ENCODE measurements around the gene GMEB2.
"Not testable (repeated sequence)": the region's sequence is repeated elsewhere in the genome, so short reads cannot be mapped to it uniquely, and the experiment has no call there.

GMEB2 gene

DNA sequence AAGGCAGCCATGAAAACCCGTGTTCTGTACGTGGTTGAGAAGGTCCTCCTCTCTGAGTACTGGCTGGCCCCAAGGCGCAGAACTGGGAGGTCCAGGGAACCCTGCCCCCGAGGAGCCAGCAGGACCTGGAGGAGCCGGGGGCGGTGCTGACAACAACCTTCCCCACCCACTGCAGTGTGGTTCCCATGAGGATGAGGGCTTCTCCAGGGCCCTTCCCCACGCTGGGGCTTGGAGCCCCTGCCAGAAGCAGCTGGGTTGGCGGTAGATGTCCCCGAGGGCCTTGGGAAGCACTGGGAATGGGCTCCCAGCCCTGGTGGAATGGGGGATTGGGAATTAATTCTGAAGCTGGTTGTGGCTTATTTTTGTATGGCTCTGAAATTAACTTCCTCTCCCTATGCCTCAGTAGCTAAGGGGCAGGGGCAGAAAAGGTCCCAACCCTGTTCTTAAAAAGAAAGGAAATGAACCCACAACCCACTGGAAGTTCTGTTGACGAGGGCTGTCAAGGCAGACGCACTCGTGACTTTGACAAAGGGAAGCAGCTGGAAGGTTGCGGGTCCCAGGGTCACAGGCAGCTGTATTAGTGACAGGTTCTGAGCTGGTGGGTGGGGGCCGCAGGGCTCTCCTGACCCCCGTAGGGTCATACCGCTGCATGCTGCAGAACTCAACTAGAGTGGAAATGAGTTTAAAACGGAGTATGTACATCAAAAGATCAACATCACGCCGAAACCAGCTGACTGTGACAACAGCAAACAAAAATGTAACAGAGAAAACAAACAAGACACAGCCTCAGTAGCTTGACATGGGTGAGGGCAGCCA lies 38.9 kb downstream of the GMEB2 start:
- DNase-seq (ENCODE audit: low read depth) = no peak

DNA sequence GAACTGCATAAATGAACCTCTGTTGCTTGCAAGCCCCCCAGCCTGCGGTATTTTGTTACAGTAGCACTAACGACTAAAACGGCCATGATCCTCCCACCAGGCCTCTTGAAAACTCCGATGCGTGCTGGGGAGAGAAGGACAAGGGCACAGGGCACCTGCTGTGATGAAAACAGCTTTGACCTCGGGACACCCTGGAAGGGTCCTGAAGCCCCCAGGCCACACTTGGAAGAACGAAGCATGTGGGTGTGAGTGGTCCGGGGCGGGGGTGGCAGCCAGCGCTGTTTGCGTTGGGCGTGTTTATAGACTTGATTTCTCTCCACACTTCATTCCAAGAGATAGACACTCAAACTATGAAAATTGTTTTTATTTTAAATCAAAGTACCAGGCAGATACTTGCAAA lies 39.6 kb downstream of the GMEB2 start:
- no peak for DNase-seq (ENCODE audit: low read depth)

DNA sequence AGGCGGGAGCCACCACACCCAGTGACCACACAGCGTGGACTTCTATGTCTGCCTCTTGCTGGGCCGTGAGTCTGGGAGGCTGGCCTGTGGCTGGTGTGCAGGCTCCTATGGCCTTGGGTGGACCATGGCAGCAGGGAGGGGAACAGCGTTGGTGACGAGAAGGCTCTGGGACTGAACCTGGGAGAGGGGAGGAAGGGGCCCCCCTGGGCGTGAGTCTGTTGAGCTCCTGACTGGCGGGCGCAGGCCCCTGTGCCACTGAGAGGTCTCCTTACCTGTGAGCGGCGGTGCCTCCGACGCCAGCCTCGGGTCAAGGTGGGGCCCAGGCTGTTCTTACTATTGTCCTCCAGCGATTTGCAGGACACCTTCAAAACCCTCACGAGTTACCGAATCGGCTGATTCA lies 40.1 kb downstream of the GMEB2 start:
- DNase-seq (ENCODE audit: low read depth) = no peak

DNA sequence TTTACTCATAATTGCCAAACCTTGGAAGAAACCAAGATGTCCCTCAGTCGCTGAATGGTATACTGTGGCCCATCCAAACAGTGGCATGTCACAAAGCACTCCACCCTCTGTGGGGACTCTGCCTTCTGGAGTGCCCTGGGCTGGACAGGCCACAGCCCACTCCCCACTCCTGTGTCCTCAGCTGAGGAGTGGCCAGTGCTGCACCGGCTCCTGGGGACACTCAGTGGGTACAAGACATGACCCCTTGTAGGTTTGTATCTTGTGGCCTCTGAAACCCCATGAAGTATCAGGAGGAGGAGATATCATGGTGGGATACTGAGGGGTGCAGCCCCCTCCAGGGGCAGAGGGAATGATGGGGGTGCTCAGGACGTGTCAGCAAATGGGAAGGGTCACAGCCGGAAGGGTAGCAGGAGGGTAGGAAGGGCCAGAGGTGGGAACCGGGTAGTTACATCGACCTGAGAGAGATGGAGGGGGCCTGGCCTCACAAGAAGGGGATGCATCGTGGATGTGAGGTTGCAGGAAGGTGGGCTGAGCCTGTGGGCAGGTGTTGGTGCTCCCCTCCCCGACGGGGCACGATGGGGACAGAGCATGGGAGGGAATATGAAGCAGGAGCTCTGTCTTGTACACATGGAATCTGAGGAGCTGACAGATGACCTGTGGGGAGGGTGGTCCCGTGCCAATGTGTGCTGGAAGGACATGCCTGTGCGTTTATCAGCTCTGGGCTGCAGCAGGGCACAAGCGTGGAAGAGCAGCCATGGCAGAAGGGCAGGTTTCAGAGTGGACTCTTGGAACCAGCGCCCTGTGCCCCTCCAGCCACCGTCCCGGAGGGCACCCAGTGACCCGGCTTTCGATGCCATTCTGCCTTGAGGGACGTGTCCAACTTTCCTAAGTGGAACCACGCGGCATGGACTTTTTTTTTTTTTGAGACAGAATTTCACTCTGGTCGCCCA lies 41.0 kb downstream of the GMEB2 start:
- no peak for DNase-seq (ENCODE audit: low read depth)

DNA sequence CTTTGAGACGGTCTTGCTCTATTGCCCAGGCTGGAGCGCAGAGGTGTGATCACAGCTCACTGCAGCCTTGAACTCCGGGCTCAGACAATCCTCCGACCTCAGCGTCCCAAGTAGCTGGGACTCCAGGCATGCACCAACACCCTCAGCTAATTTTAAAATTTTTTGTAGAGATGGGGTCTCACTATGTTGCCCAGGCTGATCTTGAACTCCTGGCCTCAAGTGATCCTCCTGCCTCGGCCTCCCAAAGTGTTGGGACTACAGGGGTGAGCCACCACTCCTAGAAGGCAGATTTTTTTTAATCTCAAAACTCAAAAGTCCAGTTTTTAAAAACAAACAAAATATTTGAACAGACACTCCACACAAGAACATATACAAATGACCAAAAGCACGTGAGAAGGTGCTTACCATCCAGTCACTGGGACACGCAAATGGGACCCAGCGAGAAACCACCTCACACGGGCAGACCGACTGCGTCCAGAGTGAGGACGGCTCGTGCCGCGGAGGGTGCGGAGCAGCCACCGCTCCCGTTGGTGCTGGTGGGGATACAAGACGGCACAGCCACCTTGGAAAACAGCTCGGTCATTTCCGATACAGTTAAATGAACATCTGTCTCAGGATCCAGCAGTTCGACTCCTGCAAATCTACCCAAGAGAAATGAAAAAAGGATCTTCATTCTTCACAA lies 44.4 kb downstream of the GMEB2 start:
- no peak for DNase-seq (ENCODE audit: low read depth)

DNA sequence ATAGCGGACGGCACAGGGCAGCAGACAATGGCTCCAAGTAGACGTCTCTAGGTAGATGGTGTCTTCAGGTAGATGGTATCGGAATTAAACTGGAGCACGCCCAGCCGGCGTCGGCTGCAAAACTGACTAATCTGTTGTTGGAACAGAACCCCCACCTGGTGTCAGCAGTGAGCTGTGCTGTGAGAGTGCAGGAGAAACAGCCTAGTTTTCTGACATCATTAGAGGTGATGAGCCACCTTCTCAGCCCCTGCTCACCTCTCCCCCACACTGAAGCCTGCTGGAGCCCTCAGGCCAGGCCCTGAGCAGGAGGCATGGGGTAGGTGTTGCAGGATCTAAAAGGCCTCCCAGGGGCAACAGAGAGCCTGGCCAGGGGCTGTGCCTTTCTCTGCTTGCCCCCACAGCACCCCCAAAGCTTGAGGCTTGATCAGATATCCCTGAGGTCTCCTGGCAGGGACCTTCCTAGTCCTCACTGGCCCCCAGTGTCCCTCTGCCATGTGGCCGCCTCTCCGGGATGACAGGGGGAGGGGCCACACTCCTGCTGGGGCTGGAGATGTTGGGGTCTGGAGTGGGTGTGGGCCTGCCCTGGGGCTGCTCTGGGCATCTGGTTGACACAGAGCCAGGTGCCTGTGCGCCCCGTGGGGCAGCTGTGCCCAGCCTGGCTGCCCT lies 46.0 kb downstream of the GMEB2 start:
- peak; percentile 38 for DNase-seq (ENCODE audit: low read depth)

DNA sequence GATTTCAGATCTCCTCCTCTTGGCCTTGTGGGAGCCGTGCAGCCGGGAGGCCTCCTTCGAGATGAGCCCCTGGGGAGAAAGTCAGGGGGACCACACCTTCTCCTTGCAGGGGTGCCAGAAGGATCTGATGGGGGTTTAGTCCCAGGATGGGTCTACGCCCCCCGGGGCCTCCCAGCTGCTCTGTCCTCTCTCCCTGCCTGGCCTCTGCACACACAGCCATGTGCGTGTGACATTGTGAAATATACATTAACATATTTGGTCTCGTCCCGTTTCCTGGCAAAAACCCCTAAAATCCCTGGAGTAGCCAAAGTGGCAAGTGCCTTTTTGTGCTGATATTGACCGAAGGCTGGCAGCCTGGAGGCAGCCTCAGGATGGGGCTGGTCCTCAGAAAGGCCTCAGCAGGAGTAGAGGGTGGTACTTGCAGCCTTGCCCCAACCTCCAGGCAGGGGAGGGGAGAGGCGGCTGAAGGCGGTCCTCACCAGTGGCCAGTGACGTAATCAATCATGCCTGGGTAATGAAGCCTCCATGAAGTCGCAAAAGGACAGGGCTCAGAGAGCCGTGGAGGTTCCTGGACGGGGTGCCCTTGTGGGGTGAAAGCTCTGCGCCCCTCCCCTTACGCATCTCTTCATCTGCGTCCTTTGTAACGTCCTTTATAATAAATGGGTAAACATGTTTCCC lies 47.7 kb downstream of the GMEB2 start:
- DNase-seq (ENCODE audit: low read depth) = no peak

DNA sequence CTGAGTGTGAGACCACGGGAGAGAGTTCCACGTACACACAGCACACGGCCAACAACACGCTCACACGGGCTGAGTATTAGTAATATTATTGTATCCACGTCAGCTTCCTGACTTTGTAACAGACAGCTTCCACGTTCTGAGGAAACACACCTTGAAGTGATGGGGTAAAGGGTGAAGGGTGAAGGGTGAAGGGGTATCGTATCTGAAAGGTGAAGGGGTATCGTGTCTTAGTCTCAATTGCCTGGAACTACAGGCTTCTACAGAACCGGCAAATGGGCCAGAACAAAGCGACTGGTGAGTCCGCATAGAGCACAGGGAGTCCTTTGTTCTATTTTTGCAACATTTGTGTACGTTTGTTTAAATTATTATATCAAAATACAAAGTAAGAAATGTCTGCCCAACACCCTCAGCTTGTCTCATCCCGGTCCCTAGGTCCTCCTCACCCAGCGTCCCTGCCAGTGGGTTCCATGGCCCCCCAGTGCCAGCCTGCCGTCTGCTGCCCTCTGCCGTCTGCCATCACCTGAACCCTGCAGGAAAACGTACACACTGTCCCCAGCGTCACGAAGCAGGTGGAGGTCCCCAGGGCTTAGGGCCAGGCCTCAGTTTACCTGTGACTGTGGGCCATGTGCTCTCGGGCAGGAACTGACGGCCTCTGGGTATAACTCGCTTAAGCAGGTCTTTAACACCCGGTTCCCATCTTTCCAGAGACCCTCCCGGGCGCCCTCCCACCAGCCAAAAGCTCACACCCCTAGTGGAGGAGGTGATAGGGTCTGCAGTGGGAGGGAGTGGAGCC lies 48.5 kb downstream of the GMEB2 start:
- no peak for DNase-seq (ENCODE audit: low read depth)

DNA sequence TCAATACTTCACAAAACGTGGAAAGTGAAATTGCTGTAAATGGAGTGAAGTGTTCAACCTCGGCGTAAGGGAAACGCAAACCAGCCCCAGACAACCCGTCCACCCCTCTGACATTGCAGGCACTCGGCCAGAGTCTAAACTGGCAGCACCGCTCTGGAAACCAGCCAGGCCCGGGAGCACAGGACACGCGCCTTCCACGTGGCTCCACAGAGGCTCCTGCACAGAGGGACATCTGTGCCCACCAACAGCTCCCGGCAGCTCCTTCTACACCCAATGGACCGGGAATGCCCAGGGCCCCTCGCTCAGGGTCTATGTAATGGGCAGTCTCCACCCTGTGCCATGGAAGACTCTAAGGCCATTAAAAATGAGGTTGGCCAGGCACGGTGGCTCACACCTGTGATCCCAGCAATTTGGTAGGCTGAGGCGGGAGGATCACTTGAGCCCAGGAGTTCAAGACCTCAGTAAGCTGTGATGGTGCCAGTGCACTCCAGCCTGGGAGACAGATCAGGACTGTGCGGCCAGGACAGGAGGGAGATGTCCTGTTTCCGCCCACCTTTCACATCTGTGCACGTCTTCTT lies 49.5 kb downstream of the GMEB2 start:
- no peak for DNase-seq (ENCODE audit: low read depth)

DNA sequence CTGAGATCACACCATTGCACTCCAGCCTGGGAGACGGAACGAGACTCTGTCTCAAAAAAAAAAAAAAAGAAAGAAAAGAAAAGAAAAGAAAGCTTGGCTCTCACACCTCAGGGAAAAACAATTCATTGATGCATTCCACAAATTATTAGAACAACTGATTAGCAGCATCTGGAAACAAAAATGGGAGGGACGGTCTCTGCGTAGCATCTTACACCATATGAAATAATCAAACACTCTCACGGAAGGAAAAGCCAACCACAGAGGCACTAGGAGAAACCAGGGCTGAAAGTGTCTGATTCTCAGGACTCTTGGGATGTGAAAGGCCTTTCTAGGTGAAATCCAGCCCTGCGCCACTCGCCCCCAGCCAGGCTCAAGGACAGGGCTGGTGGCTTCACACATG lies 50.6 kb downstream of the GMEB2 start:
- no peak for DNase-seq (ENCODE audit: low read depth)

DNA sequence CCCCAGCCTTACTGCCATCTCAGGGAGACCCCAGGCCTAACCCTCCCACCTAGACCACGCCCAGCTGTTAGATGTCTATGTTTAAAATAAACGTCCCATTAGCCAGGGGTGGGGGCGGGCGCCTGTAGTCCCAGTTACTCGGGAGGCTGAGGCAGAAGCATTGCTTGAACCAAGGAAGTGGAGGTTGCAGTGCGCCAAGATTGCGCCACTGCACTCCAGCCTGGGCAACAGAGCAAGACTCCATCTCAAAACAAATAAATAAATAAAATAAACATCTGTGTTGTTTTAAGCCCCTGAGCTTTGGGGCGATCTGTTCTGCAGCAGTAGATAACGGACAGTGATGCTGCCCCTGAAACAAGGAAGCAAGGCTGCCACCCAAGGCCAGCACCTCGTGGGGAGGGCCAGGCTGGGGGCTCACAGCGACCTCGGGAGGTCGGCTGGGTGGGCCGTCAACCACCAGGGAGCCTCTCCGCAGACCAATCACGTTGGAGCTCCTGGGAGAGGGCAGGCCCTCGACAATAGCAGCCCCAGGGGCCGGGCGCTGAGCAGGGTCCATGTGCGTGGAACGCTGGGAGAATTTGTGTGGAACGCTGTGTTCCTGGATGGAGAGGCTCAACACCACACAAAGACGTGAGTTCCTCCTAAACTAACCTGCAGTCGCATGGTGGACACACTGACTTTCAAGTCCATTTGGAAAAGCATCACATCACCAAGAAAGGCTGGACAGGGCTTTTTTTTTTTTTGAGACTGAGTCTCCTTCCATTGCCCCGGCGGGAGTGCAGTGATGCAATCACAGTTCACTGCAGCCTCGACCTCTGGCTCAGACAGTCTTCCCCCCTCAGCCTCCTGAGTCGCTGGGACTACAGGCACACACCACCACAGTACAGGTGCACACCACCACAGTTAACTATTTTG lies 51.8 kb downstream of the GMEB2 start:
- DNase-seq (ENCODE audit: low read depth) = no peak

DNA sequence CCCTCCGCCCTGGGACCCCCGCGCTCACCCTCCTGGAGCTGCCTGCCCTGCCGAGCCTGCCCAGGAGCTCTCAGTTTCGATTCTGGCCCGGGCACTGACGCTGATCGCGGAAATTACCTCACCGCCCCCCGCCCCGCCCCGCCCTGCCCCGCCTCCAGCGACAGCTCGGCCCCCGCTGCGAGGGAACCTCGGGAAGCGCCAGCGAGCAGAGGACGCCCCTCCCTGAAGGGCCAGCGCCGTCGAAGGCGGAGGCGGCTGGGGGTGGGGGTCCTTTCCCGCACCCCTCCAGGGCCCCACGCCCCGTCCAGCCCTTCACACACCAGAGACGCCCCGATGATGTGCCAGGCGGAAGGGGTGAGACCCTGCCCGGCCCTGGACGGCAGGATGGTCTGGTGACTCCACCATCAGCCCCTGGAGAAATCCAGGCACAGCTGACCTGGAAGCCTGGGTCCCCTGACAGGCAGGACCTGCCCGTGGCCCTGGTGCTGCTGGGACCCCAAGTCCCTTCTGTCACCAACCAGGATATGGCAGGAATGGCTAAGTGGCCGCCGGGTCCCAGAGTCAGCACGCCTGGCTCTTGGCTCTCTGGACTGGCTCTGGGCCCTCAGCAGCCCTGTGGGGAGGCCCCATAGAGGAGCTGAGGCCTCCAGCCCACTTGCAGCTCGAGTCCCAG lies 52.6 kb downstream of the GMEB2 start, which contains the start of gene HELZ2:
Gene HELZ2 (minus strand): TSS at position 84 of the 673 bp plus-strand sequence. CDS start 1,854 bp downstream, outside the sequence.
- no peak for DNase-seq (ENCODE audit: low read depth)

DNA sequence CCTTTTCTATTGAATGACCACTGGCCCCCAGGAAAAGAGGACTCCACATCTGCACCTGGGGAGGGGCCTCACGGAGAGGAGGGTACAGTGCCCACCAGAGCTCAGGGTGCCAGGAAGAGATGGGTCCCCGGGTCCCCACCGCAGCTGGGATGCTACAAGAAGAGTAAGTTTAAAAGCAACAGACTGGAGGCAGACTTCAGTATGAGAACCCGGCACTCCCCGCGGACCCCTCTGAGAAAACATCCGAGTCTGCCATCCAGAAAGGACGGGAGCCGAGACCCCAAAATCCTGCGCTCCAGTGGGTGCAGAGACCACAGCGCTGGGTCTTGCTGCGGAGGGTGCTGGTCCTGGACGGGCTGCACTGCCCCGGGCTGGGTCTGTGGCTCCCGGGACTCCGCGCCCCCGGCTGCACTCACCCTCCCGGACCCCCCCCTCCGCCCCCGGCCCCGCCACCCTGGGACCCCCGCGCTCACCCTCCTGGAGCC lies 53.2 kb downstream of the GMEB2 start:
- DNase-seq (ENCODE audit: low read depth) = no peak

DNA sequence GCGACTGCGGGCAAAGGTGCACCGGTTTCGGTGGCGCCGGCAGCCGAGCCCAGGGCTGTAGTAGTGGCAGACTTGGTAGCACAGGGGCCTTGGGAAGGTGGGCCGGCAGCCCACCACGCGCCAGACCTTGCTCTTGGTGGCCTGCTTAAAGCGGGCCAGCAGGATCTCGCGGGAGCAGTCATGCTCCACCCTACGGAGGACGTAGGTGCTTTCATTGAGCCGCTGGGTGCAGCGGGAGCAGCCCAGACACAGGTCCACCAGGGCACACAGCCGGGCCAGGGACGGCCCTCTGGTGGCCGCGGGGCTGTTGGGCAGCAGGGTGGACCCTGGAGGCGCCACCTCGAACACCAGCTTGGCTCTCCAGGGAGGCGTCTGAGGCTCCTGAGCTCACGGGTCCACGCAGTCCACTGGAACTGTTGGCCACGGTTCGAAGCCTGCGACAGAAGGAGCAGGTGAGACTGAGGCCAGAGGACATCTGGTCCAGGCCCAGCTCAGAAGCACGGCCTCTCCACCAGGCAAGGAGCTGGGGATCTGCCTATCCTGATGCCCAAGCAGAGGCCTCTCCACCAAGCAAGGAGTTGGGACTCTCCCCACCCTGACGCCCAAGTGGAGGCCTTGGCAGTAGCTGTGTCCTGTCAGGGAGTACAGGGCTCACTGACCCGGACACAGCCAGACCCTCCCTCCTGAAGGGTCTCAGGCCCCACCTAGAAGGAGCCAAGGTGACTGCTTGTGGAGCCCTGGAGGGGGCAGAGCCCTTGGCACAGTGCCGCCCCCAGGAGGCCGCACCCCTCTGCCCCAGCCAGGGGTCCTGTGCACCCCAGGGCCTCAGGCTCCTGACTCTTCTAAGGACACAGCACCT lies 53.9 kb downstream of the GMEB2 start:
- DNase-seq (ENCODE audit: low read depth) = no peak

DNA sequence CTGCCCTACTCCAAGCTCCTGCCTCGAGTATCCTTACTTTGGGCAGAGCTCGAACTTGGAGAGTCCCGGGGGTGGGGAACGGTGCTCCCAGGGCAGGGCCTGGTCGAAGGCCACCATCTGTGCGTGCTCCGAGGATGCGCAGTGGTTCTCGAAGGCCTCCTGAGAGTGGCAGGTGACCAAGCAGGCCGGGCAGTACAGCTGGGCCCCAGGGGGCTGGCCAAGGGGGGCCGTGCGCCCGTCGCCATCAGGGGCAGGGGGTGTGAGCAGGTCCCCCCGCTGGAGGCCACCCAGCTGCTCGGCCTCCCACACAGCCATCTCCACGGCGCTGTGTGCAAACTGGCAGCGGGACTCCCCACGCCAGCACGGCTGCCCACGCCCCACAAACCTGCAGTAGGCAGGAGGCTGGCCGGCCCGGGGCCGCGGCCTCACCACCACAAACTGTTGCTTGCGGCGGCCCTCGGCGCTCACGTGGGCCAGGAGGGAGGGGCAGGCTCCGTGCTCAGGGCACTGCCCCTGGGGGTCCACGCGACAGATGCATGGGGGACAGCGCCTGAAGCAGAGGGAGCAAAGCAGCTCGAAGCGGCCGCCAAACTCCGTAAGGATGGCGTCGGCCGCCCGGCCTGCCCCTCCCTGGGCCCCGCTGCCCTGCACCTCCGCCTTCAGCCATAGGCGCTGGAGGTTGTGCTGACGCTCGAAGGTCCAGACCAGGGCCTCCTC lies 54.7 kb downstream of the GMEB2 start:
- no peak for DNase-seq (ENCODE audit: low read depth)

DNA sequence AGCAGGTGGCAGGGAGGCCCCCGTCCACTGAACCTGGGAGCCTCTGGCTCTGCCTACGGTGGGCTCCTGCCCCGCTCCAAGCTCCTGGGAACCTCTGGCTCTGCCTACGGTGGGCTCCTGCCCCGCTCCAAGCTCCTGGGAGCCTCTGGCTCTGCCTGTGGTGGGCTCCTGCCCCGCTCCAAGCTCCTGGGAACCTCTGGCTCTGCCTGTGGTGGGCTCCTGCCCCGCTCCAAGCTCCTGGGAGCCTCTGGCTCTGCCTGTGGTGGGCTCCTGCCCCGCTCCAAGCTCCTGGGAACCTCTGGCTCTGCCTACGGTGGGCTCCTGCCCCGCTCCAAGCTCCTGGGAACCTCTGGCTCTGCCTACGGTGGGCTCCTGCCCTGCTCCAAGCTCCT lies 55.8 kb downstream of the GMEB2 start:
- DNase-seq (ENCODE audit: low read depth) = not testable (repeated sequence)
